Stimulated activated CD4-positive, alpha-beta T cell treated with anti-CD3 and anti-CD28 coated beads, Interleukin-12 subunit alpha, Interleukin-12 subunit beta, amount 100 ng/mL, for 4 hours (primary cell): ENCODE results near the gene KLHL20.
"Not testable (repeated sequence)": the region's sequence is repeated elsewhere in the genome, so short reads cannot be mapped to it uniquely, and the experiment has no call there.

Experiments used
- DNase-seq: peaks from one replicate; pipeline ENCODE4 v3.0.0-alpha.2; 2020

KLHL20 gene

GRCh38 chr1:173714759-173715537 lies at the start of gene KLHL20:
Gene KLHL20, plus strand, starts transcription at chr1:173714981. Its CDS starts 1,063 bp downstream, at chr1:173716044.
- DNase-seq, result peak; percentile 69

GRCh38 chr1:173666646-173667045 lies 48.1 kb upstream of the KLHL20 start:
- DNase-seq, result no peak

- DNase-seq, result peak; percentile 1
These were observed 45.3 kb upstream of the KLHL20 start, which contains the start of gene ANKRD45 for GRCh38 chr1:173669491-173669941. Gene ANKRD45, minus strand, starts transcription at chr1:173669851. Its CDS starts 10,433 bp downstream, at chr1:173659418.

GRCh38 chr1:173674496-173674895 lies 40.3 kb upstream of the KLHL20 start:
- DNase-seq, result not testable (repeated sequence)

- DNase-seq, result not testable (repeated sequence)
These were observed 34.6 kb upstream of the KLHL20 start for GRCh38 chr1:173680152-173680551.

GRCh38 chr1:173682184-173682583 lies 32.6 kb upstream of the KLHL20 start:
- DNase-seq, result no peak

- not testable (repeated sequence) for DNase-seq
These were observed 30.9 kb upstream of the KLHL20 start for GRCh38 chr1:173683838-173684237.

GRCh38 chr1:173685121-173685520 lies 29.7 kb upstream of the KLHL20 start:
- DNase-seq, result not testable (repeated sequence)

- no peak for DNase-seq
These were observed 26.5 kb upstream of the KLHL20 start for GRCh38 chr1:173688300-173688699.

- DNase-seq, result no peak
These were observed 21.5 kb upstream of the KLHL20 start for GRCh38 chr1:173693238-173693637.

GRCh38 chr1:173701299-173701698 lies 13.5 kb upstream of the KLHL20 start:
- not testable (repeated sequence) for DNase-seq

- DNase-seq, result no peak
These were observed 12.0 kb upstream of the KLHL20 start for GRCh38 chr1:173702736-173703135.

GRCh38 chr1:173705117-173705516 lies 9.7 kb upstream of the KLHL20 start:
- DNase-seq, result no peak

- DNase-seq, result no peak
These were observed 6.0 kb upstream of the KLHL20 start for GRCh38 chr1:173708787-173709186.

GRCh38 chr1:173714441-173714758 lies 381 bp upstream of the KLHL20 start:
- DNase-seq, result no peak

GRCh38 chr1:173715538-173715844 lies 710 bp downstream of the KLHL20 start:
- DNase-seq, result no peak

- no peak for DNase-seq
These were observed 2.5 kb downstream of the KLHL20 start for GRCh38 chr1:173717238-173717637.

GRCh38 chr1:173731331-173731730 lies 16.6 kb downstream of the KLHL20 start:
- not testable (repeated sequence) for DNase-seq

- no peak for DNase-seq
These were observed 19.1 kb downstream of the KLHL20 start for GRCh38 chr1:173733912-173734311.

GRCh38 chr1:173736104-173736503 lies 21.3 kb downstream of the KLHL20 start:
- DNase-seq, result not testable (repeated sequence)

GRCh38 chr1:173742203-173742886 lies 27.6 kb downstream of the KLHL20 start:
- no peak for DNase-seq

GRCh38 chr1:173744651-173745050 lies 29.9 kb downstream of the KLHL20 start:
- DNase-seq, result no peak

GRCh38 chr1:173749137-173749536 lies 34.4 kb downstream of the KLHL20 start:
- no peak for DNase-seq

GRCh38 chr1:173753830-173754229 lies 39.0 kb downstream of the KLHL20 start:
- DNase-seq, result no peak
